Measurements from ENCODE around the gene SLC38A1.
"Not testable (repeated sequence)": the region's sequence is repeated elsewhere in the genome, so short reads cannot be mapped to it uniquely, and the experiment has no call there.

Gene SLC38A1

GRCh38 chr12:46259713-46260112 is 9.1 kb downstream of the SLC38A1 start:
- no peak for TF ChIP-seq CTCF (conservative IDR thresholded peaks at IDR 0.05; ENCODE audit: control insufficient read depth, insufficient read depth, low read depth, low read length)
- H3K4me3 ChIP-seq (ENCODE audit: control insufficient read depth, low read depth, low read length), result no peak overlapping the region
- DNase-seq (ENCODE audit: low read depth), result no peak

GRCh38 chr12:46259071-46259470 is 9.8 kb downstream of the SLC38A1 start:
- TF ChIP-seq CTCF (conservative IDR thresholded peaks at IDR 0.05; ENCODE audit: control insufficient read depth, insufficient read depth, low read depth, low read length), result no peak
- H3K4me3 ChIP-seq (ENCODE audit: control insufficient read depth, low read depth, low read length), result no peak overlapping the region
- no peak for DNase-seq (ENCODE audit: low read depth)

GRCh38 chr12:46258129-46258528 is 10.7 kb downstream of the SLC38A1 start:
- H3K4me3 ChIP-seq (ENCODE audit: control insufficient read depth, low read depth, low read length), result no peak overlapping the region
- DNase-seq (ENCODE audit: low read depth), result no peak
- no peak for TF ChIP-seq CTCF (conservative IDR thresholded peaks at IDR 0.05; ENCODE audit: control insufficient read depth, insufficient read depth, low read depth, low read length)

- no peak overlapping the region for H3K4me3 ChIP-seq (ENCODE audit: control insufficient read depth, low read depth, low read length)
- TF ChIP-seq CTCF (conservative IDR thresholded peaks at IDR 0.05; ENCODE audit: control insufficient read depth, insufficient read depth, low read depth, low read length), result no peak
- DNase-seq (ENCODE audit: low read depth), result no peak
Observed at GRCh38 chr12:46256942-46257341, 11.9 kb downstream of the SLC38A1 start.

- TF ChIP-seq CTCF (conservative IDR thresholded peaks at IDR 0.05; ENCODE audit: control insufficient read depth, insufficient read depth, low read depth, low read length), result no peak
- DNase-seq (ENCODE audit: low read depth), result no peak
- H3K4me3 ChIP-seq (ENCODE audit: control insufficient read depth, low read depth, low read length), result no peak overlapping the region
Observed at GRCh38 chr12:46253544-46254162, 15.2 kb downstream of the SLC38A1 start.

- DNase-seq (ENCODE audit: low read depth); H3K4me3 ChIP-seq (ENCODE audit: control insufficient read depth, low read depth, low read length): not testable (repeated sequence)
Observed at GRCh38 chr12:46251994-46252393, 16.8 kb downstream of the SLC38A1 start.

- DNase-seq (ENCODE audit: low read depth); H3K4me3 ChIP-seq (ENCODE audit: control insufficient read depth, low read depth, low read length): not testable (repeated sequence)
Observed at GRCh38 chr12:46249960-46250359, 18.9 kb downstream of the SLC38A1 start.

- H3K4me3 ChIP-seq (ENCODE audit: control insufficient read depth, low read depth, low read length), result no peak overlapping the region
- TF ChIP-seq CTCF (conservative IDR thresholded peaks at IDR 0.05; ENCODE audit: control insufficient read depth, insufficient read depth, low read depth, low read length), result no peak
- no peak for DNase-seq (ENCODE audit: low read depth)
Observed at GRCh38 chr12:46246021-46246700, 22.7 kb downstream of the SLC38A1 start.
